Calu3 (cell line): ENCODE measurements around the gene IGFL4. TPM values are rescaled to one million over a fixed set of nuclear protein-coding genes. Genes with fewer than 3 reads are reported as not detected.

ENCODE experiments used
- BruUV-seq: library from RNA; stranded (reverse); fragments of 400-500 nt; replicated peaks from 2 replicates; lab custom pipeline; 2021; lab: Mats Ljungman, UMichigan
- CTCF ChIA-PET: fragments of 300-600 bp; sonication (Branson Sonifier 250); formaldehyde crosslinking; loops from one replicate; lab custom pipeline; 2022; ENCODE audit warnings: antibody characterized with exemption; lab: Charles Lee
- DNase-seq: peaks from one replicate; pipeline ENCODE4 v3.0.0; 2022
- H3K27ac Mint-ChIP-seq: one replicate; pipeline ENCODE4 v1.8.0; 2022; ENCODE audit warnings: mixed read lengths; ENCODE audit not compliant: unreplicated experiment
- H3K27me3 Mint-ChIP-seq: one replicate; pipeline ENCODE4 v1.8.0; 2022; ENCODE audit warnings: mixed read lengths; ENCODE audit not compliant: unreplicated experiment
- H3K36me3 Mint-ChIP-seq: one replicate; pipeline ENCODE4 v1.8.0; 2022; ENCODE audit warnings: mild to moderate bottlenecking, moderate library complexity, mixed read lengths; ENCODE audit not compliant: insufficient read depth, unreplicated experiment
- H3K4me1 Mint-ChIP-seq: one replicate; pipeline ENCODE4 v1.8.0; 2022; ENCODE audit warnings: mild to moderate bottlenecking, low read depth, mixed read lengths; ENCODE audit not compliant: unreplicated experiment
- H3K4me3 Mint-ChIP-seq: one replicate; pipeline ENCODE4 v1.8.0; 2022; ENCODE audit warnings: mild to moderate bottlenecking, low read depth, moderate library complexity, mixed read lengths; ENCODE audit not compliant: unreplicated experiment
- H3K9me3 Mint-ChIP-seq: one replicate; pipeline ENCODE4 v1.8.0; 2022; ENCODE audit warnings: low read depth, mixed read lengths; ENCODE audit not compliant: unreplicated experiment
- intact Hi-C: fragments of 100-400 bp; cut with micrococcal nuclease; formaldehyde crosslinking; loops from one replicate; pipeline ENCODE4 v1.10.0; 2022; ENCODE audit not compliant: unreplicated experiment
- total RNA-seq: library from RNA; stranded (reverse); gene quantifications from 2 replicates; pipeline ENCODE4 v1.2.3, GENCODE V29; 2022
- TF ChIP-seq, protein P1 (sequence below): fragments of 200-600 bp; IDR thresholded peaks from one replicate; pipeline ENCODE4 v1.8.0; 2022; ENCODE audit warnings: antibody characterized with exemption; ENCODE audit not compliant: unreplicated experiment

Gene IGFL4
- total RNA-seq, 1 experiment from 2014 or later, result not detected

DNA sequence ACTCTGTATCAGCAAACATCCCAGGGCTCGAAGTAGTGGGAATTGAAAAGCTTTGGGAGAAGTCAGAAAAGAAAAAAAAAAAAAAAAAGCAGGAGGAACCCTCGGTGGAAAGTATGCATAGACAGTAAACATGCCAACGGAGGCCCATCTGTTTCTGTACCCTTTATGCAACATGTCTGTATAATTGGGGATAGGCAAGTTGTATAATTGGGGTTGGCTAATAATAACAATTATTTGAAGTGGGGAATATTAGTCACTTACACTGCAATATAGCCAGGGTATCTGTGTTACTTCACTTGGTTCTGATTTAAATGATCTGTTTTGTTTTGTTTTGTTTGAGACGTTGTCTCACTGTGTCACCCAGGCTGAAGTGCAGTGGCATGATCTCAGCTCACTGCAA is 12.1 kb upstream of the IGFL4 start:
- H3K4me3 Mint-ChIP-seq, result no peak overlapping the region
- no peak overlapping the region for H3K27ac Mint-ChIP-seq
- no peaks in the 10 kb centered on the region for H3K9me3 Mint-ChIP-seq
- CTCF ChIA-PET, result interaction anchor here (0.6 kb wide), 3 partner anchors 14 to 182 kb away, joined by 3 read pairs; no protein-coding TSS in a partner anchor
- peaks cover 98% of the 10 kb centered on the region for H3K27me3 Mint-ChIP-seq
- H3K4me1 Mint-ChIP-seq, result no peaks in the 10 kb centered on the region
- no TSS peak for BruUV-seq
- DNase-seq, result no peak
- no peaks in the 10 kb centered on the region for H3K36me3 Mint-ChIP-seq
- TF ChIP-seq, protein P1, sequence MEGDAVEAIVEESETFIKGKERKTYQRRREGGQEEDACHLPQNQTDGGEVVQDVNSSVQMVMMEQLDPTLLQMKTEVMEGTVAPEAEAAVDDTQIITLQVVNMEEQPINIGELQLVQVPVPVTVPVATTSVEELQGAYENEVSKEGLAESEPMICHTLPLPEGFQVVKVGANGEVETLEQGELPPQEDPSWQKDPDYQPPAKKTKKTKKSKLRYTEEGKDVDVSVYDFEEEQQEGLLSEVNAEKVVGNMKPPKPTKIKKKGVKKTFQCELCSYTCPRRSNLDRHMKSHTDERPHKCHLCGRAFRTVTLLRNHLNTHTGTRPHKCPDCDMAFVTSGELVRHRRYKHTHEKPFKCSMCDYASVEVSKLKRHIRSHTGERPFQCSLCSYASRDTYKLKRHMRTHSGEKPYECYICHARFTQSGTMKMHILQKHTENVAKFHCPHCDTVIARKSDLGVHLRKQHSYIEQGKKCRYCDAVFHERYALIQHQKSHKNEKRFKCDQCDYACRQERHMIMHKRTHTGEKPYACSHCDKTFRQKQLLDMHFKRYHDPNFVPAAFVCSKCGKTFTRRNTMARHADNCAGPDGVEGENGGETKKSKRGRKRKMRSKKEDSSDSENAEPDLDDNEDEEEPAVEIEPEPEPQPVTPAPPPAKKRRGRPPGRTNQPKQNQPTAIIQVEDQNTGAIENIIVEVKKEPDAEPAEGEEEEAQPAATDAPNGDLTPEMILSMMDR, result no peak
- intact Hi-C loops, result no loop called here

DNA sequence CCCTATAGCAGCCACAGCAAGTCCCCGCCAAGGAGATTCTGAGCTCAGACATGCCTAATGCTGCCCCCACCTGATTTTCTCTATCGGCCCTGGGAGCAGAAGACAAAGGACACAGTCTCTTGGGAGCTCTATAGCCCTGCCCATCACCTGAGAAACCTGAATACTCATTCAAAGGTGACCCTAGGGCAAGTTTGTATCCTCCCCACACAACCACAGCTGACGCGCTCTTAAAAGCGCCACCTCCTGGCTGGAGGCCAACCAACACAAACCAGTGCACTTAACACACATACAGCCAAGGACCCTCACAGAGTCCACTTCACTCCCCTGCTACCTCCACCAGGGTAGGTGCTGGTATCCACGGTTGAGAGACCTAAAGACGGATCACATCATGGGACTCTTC is 8.8 kb upstream of the IGFL4 start:
- Mint-ChIP-seq H3K9me3 (no peaks in the 10 kb centered on the region), H3K4me3 (no peak overlapping the region), H3K27ac (no peak overlapping the region), H3K27me3 (peaks cover 98% of the 10 kb centered on the region), H3K36me3 (no peaks in the 10 kb centered on the region), H3K4me1 (no peaks in the 10 kb centered on the region)
- CTCF ChIA-PET, result interaction anchor here (0.7 to 1.0 kb wide), 3 partner anchors 8 to 21 kb away, joined by 3 to 11 read pairs (median 3); no protein-coding TSS in a partner anchor
- BruUV-seq, result no TSS peak
- TF ChIP-seq, protein P1, result no peak
- intact Hi-C loops, result no loop called here
- DNase-seq, result peak; percentile 20

DNA sequence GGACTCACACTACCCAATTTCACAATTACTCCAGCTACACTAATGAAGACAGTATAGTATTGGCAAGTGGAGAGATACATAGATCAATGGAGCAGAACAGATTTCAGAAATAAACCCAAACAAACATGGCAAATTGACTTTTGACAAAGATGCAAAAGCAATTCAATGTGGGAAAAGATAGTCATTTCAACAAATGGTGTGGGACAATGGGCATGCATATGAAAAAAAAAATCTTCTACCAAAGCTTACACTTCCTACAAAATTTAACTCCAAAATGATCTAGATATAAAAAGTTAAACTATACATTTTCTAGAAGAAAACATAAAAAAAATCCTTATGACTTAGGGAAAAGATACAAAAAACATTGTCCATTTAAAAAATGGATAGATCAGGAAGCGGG is 2.7 kb upstream of the IGFL4 start:
- TF ChIP-seq, protein P1, result no peak
- no peak for DNase-seq
- peaks cover 9% of the 10 kb centered on the region for H3K4me1 Mint-ChIP-seq
- H3K36me3 Mint-ChIP-seq, result no peaks in the 10 kb centered on the region
- H3K4me3 Mint-ChIP-seq, result no peak overlapping the region
- intact Hi-C loops, result no loop called here
- CTCF ChIA-PET, result no interaction called here
- H3K27ac Mint-ChIP-seq, result no peak overlapping the region
- BruUV-seq, result no TSS peak
- peaks cover 2% of the 10 kb centered on the region for H3K9me3 Mint-ChIP-seq
- H3K27me3 Mint-ChIP-seq, result peaks cover 94% of the 10 kb centered on the region

DNA sequence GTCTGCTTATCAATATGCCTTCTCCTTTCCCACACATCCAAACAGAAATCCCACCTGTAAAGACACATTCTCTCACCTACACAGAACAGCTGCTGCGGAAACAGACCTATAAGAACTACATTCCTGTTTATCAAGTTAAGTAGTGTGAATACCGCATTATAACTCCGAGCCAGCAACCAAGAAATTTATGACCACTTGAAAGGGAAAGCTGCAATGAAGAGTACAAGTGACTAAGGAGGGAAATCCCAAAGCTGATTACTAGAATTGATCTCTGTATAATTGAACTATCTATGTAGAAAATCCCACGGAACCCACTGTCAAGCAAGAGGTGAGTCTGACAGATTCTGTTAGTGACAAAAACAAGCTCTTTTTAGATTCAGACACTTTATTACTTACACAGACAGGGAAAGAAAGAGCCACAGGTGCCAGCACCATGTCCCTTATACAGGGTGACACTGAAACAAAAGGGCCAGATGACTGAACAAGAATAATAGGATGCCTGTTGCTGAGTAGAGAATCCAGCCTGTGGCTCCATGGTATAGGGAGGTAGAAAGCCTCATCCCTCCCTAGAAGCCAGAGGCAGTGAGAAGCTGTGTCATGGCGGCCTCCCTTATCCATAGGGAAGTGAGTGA is 1.6 kb upstream of the IGFL4 start:
- Mint-ChIP-seq H3K9me3 (peaks cover 2% of the 10 kb centered on the region), H3K4me1 (peaks cover 9% of the 10 kb centered on the region), H3K27ac (no peak overlapping the region), H3K27me3 (peaks cover 86% of the 10 kb centered on the region), H3K36me3 (no peaks in the 10 kb centered on the region), H3K4me3 (no peak overlapping the region)
- no TSS peak for BruUV-seq
- intact Hi-C loops, result no loop called here
- TF ChIP-seq, protein P1, result no peak
- CTCF ChIA-PET, result interaction anchor here (1.2 kb wide), 1 partner anchor 9 kb away, joined by 5 read pairs; no protein-coding TSS in a partner anchor
- DNase-seq, result no peak
